HG02610 (cell line): ENCODE measurements around the gene RARB.

Experiments
- ATAC-seq: cut with Tn5 transposase; IDR thresholded peaks from one replicate; pipeline ENCODE4 v1.9.1; 2021; ENCODE audit warnings: mild to moderate bottlenecking, moderate library complexity; ENCODE audit not compliant: unreplicated experiment

Gene RARB

DNA sequence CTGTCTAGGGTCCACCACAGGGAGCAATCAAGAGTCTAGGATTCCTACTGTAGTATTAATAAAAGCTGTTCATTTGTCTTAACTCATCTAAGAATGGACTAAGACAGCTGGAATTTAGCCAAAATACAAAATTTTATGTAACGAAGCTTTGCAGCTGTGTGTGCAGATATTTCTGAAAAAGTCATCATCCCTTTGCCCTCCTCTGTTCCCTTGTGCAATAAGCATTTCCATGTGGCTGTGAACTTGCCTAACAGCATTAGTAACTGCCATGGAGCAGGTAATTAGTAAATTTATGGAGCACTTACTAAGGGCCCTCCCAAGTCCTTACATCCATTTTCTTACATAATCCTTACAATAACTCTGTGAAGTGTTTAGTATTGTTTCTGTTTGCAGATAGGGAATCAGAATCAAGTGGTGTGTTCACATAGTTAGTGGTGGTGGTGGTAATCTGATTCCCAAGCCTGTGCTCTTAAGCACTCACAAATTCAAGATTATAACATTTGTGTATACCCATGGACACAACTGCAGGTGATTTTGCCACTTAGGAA lies 114.5 kb downstream of the RARB start:
- ATAC-seq, result no peak

DNA sequence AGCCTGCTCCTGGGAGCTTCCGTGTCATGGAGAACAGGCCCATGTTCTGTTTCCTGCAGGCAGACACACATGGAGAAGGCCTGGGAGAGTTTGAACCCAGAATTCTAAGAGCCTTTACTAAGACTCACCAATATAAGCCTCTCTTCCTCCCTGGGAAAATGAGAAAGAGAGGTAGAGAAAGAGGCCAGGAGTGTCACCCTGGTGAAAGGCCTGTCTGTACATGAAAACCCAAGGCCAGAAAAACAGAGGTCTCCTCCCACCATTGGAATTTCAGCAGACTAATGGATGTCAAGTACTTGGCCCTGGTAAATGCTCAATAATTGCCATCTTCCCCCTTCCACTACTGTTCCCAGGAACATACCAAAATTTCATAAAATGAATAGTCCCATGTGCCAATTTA lies 119.0 kb downstream of the RARB start:
- no peak for ATAC-seq

DNA sequence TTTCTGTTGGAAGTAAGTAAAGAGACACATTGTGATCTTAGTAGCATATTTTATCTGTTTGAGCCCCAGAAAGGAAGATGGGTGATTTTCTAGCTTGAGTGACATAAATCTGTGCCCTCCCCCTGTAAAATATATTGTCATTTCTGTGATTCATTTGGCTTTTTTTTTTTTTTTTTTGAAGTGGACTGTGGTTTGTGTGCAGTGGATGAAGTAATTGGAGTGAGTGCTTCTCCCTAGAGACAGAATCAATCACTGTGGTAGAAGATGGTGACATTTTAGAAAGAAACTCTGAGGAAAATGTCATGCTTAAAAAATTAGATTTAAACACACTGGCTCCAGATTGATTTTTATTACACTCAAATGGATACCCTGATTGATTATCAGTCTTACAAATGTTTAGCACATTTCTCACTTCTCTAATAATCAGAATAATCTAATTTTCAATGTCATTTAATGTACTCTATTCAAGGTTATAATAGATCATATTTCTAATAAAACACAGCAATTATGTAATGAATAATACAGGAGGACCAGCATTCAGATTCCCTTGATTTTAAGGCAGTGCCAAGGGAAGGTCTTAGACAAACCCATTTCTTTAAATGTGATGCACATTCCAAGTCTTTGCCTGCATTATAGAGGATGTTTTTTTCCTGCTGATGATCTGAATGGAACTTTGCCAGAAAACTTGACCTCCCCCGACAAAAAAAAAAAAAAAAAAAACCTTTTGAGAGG lies 120.0 kb downstream of the RARB start:
- ATAC-seq, result no peak

DNA sequence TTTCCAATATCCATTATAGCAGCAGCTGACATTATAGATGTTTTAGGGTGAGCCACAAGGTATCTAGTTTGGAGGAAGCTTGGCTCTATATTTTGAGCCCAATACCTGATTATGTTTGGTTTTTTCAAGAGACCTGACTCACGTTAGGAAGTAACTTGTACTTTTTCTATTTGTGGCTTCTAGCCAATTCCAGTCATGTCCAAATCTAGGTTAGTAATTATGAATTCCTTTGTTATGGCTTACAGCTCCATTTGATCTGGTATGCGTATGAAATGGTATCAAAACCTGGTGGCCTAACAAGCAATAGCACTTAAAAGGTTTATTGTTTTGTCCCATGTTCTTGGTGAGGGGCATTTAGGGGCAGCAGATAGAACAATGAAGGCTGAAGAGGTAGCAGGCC lies 120.8 kb downstream of the RARB start:
- ATAC-seq, result no peak

DNA sequence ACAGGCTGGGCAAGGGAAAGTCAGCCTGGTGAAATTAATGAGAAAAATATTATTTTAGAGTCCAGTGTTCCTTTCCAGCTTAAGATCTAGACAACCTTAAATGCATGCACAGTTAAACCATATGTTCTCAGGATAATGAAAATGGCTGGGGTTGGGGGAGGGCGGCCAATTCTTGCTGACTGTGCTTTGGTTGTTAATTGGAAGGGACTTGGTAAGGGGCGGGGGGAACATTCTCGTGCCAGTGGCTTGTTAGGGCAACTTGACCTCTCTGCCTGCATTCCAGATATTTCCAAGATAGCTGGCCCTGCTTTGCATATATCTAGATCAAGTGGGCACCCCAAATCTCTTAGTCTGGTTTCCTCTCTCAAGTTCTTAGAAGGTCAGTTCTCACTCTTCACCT lies 124.2 kb downstream of the RARB start:
- ATAC-seq, result no peak

DNA sequence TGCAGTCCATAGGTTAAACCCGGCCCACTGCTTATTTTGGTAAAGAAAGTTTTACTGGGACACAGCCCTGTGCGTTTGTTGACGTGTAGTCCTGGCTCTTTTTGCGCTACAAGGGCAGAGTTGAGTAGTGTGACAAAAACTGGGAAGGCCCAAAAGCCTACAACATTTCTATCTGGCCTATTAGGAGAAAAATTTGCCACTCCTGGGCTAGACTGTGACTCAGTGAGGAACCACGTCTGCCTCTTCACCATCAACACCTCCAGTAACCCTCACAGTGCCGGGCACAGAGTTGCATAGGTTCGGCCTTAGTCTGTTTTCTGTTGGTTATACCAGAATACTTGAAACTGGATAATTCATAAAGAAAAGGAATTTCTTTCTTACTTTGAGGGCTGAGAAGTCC lies 126.3 kb downstream of the RARB start:
- no peak for ATAC-seq

DNA sequence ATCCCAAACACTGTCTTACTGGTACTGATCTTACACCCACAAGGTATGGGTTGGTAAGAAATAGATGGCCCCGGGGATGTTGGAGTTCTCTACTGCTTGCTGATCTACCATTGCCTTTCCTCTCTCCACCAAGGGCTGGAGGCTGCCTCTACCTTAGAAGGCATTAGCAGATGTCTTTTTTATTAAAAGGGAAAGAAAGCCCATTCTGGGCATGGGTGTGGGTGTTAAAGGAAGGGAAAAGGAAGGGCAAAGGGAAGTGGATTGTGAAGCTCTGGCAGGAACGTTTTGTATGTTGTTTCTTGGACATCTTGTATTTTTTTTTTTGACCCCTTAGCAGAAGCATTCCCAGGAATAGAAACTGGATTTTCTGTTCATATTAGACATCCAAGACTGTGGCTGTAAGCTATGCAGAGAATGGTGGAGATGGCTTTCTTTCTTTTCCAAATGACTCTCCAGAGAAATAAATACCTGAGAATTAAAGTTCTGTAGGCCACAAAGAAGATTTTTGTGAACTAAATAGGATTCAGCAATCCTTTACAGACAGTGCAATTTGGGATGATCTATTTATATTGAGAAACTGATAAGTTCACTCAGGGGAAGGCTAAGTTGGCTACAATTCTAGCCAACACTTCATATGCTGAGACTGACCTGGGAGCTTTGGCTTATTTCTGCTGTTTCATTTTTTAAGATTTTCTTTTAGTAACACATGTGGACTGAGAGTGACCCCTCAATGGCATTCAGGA lies 127.8 kb downstream of the RARB start:
- ATAC-seq, result no peak

DNA sequence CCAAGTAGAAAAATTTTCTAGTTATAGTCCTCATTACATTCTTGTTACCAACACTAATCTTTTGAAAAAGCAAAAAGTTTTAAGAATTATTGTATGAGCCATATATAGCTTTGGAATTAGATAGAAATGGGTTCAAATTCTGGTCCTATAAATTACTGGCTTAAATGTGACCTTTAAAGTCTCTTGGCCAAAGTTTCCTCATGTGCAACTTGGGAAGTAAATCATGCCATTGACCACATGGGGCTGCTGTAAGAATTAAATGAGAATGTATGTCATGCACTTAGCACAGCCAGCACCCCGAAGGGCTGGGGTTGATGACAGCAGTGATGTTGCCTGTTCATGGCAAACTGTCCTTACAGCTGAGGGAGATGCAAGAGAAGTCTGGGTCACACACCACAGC lies 128.4 kb downstream of the RARB start:
- no peak for ATAC-seq

DNA sequence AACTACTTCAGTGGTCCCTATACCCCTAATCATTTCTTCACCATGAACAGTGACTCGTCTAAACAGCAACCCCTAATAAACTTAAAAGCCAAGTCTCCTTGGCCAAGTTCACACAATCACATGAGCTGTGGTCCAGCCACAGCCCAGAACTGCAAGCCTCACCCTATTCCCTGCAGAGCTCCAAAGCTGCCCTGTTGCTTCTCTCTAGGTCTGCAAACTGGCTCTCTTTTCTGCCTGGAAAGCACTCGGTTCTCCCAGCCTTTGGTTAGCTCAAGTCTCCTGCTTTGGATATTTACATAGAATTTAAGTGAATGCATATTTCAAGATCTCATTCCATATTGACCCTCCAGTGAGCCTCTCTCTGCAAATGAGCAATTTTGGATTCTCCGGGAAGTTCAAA lies 129.6 kb downstream of the RARB start:
- no peak for ATAC-seq

DNA sequence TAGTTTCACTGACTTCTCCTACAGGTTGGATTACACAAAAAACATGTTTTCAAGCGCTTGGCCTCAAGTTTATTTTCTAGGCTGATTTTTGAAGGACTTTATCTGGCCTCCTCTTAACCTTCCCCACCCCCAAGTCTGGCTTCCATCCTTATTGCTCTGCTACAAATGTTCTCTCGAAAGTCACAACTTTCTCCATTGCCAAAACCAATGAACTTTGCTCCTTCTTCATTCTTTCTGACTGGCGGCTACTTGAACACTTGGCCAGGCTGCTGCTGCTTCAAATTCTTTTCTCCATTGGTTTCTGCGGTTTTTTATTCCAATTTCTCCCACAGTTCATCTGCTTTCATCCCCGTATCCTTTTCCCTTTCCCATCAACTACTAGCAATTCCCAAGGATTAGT lies 130.1 kb downstream of the RARB start:
- no peak for ATAC-seq

DNA sequence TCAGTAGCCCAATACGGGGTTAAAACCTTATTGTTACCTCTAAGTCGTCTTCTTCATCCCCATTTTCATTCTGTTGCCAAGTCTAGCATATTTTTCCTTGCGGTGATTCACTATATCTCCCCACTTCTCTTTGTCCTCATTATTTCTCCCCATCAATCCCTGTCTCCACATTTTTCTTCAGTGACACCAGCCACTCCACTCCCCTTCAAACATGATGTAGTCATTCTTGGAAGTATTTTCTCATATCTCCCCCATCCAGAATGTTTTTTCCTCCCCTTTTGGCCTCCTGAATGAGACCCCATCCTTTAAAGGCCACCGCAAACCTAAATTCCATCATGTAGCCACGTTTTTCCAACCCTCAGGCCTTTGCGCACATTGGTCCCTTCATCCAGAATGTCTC lies 130.7 kb downstream of the RARB start:
- no peak for ATAC-seq

DNA sequence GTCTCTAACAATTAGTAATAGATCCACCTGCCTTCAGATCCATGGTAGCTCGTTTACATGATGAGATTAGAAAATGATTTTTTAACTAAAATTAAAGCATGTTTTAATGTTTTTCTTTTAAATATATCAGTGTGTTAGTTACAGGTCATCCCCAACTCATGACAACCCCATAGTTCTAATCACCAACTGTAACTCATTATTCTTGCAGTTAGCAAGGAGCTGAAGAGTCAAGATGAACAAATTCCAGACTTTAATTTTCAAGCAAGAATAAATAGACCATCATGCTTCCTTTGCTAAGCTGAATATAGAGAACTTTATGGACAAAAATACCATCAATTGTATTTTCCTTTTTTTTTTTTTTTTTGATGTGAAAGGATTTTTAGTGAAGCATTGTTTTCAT lies 135.5 kb downstream of the RARB start:
- ATAC-seq, result no peak

DNA sequence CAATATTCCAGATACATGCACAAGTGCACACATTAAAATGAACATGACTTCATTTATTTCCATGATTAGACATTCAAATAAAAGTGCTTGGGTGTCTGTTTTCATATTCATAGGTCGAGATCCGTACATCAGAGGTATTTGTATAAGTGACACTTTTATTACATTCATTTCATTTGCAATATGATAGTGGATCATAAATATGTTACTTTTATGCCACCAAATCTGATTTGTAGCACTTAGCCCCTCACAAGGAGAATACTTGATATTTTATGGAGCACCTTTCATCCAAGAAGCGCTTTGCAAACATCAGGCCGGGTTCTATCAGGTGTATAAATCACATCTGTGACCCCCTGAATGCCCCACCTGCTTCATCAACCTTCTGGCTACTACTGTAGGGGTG lies 136.0 kb downstream of the RARB start:
- ATAC-seq, result no peak

DNA sequence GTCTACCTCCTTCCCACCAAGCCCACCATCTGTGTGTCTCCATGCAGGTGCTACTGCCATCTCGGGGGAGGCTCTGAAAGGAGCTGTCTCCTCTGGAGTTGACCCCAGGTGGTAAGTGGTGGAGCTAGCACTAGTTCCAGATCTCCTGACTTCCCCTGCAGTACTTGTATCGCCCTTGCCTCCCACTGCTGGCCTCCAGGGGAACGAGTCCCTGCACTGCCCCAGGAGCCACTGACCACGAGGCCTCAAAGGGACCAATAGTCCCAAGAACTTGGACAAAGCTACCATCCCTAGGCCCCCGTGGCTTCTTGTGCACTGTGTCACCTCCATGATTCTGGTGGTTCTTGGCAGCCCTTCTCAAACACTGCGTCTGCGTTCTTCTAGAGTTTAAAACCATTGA lies 137.7 kb downstream of the RARB start:
- ATAC-seq, result no peak

DNA sequence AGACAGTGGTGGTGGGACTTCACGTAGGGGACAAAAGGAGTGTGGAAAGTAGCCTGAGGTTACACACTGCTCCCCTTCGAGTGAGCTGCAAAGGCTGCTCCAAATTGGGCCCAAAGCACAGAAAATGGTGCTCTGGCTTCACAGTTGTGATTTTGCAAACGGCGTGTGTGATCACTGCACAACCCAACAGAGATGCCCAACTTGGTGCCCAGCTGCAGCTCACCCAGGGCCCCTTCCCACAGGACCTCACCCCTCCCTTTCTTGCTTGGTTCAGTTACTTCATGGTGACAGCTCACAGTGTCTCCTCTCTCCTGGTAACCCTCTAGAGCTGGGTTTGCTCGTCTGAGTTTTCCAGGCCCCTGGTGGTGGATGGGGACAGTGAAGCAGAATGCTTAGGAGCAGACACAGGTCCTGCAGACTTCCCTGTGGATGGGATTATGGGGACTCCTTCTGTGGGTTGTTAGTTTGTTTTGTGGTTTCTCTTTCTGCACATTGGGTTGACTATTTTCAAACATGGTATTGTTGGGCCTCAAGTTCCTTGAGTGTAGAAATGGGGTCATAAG lies 138.4 kb downstream of the RARB start:
- ATAC-seq, result no peak

DNA sequence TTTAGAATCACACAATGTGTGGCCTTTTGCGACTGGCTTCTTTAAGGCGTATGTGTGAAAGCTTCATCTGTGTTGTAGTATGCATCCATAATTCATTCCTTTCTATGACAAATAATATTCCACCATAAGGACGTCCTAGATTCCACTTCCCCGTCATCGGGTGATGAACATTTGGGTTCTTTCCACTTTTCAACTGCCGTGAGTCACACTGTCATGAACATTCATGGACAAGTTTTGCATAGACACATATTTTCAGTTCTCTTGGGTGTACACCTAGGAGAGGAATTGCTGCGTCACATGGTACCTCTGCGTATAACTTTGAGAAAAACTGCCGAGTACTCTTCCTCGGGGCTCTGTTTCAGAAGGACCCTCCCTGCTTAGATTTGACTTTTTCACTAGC lies 139.3 kb downstream of the RARB start:
- ATAC-seq, result no peak

DNA sequence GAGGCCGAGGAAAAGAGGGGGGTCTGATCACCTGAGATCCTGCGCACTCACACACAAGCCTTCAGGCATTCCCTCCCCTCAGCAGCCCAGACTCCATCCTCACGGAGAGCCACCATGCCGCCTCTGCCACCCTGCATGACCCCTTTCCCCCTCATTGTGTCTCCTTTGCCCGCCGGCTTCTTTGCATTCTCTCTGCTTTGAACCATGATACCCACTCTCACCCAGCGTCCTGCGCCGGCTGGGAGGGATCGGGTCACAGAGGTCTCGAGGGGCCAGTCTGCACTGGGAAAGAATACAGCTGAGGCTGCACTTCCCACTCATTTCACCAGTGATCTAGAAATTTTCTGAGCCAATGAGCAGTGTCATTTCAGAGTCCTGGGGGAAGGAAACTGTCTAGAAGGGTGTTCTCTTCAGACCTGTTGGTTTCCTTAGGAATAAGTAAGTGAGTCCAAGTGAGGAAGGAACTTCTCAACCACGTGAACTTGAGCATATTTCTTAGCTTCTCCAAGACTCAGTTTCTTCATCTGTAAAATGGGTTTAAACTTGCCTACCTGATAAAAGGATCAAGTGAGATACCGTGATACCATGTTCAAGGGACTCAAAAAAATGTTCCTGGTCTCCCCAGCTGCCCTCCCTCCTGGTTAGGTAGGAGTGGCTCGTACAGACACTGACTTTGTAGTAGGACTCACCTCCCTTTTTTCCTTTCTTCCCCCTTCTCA lies 139.9 kb downstream of the RARB start:
- no peak for ATAC-seq

DNA sequence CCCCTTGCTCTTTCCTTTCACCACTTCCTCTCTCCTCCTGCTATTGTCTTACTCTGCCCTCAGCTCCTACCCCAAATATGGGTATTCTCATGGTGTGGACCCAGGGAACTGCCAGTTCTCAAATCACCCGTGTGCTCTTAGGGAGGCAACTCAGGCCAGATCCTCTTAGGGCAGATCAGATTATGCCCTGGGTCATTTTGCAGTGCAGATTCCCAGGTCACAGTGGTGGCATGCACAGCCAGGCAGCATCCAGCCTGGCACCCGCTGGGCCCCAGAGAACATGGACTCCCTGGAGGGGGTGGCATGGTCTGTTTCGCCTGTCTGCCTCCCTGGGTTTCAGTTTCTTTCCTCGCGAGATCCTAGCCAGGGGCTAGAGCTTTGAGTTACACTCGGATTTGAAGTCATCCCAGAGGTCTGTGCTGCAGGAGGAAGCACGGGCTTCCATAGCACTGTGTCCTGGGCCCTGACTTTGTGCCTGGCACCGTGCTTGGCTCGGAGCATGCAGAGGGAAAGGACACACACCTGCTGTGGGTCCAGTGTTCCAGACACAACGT lies 140.5 kb downstream of the RARB start:
- no peak for ATAC-seq

DNA sequence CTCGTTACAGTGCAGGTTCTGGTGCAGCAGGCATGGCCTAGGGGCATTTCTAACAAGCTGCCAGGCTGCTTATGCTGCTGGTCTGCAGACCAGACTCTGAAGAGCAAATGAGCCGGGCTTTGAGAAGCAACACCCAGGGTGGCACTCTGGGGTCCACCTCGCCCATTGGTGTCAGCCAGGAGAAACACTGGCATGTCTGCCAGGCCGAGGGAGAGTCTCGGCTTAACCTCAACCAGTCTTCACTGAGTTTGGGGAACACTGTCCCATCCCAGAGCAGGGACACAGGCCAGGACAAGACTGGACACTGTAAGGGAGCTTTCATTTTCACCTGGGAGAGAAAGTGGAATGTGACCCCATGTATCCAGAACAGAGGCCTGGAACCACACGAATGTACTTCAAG lies 143.2 kb downstream of the RARB start:
- no peak for ATAC-seq

DNA sequence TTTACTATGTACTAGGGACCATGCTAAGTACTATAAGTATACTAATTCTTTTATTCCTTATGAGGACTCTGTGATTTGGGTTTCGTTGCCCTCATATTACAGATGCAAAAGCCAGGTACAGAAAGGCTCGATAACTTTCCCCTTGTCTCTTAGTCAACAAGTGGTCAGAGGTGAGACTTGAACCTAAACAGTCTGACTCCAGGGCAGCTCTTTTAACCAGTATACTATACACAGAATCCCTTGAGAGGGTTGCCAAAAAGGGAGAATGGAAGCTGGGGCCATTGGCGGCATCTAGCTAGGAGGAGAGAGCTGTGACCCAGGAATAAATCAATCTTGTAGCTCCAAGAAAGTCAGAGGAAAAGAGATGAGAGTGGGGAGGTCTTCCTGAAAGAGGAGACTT lies 144.3 kb downstream of the RARB start:
- ATAC-seq, result no peak

DNA sequence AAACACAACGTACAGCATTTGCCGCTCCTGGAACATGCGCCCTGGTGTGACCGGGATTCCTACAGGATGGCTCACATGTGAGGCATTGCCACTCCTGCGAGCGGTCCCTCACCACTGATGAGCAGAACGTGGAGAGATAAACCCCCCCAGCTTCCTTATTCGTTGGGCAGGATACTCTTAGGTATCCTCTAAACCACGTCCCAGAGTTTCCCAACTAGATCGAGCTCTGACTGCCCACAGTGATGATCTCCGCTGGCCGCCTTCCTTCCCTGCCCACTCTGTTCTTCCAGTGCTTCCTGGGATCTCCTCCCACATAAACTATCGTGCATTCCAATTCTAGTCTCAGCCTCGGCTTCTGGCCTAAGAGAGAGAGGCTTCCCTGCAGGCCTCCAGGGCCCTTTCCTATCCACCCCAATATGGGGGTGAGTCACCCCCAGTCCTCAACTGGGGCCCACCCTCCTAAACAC lies 144.9 kb downstream of the RARB start:
- no peak for ATAC-seq
